ENCODE results near the gene HES3. TPM values are rescaled to one million over a fixed set of nuclear protein-coding genes. Genes with fewer than 3 reads are reported as not detected.

The HES3 gene
- total RNA-seq, 1 donor, result not detected

Other genes with a start within 250 kb of the HES3 start
- gene KCNAB2, start 198.3 kb upstream of the HES3 start, total RNA-seq, result 96.4 TPM
- gene CHD5, start 63.9 kb upstream of the HES3 start, total RNA-seq, result 0.54 TPM
- 68.1 TPM for gene RPL22, start 44.6 kb upstream of the HES3 start, total RNA-seq
- 2.2 TPM for gene RNF207, start 38.1 kb upstream of the HES3 start, total RNA-seq
- 31.2 TPM for gene ICMT, start 8.2 kb upstream of the HES3 start, total RNA-seq
- 0.54 TPM for gene GPR153, start 16.9 kb downstream of the HES3 start, total RNA-seq
- 38.8 TPM for gene ACOT7, start 149.6 kb downstream of the HES3 start, total RNA-seq
- under 0.01 TPM for gene HES2, start 175.7 kb downstream of the HES3 start, total RNA-seq
- 0.27 TPM for gene ESPN, start 180.6 kb downstream of the HES3 start, total RNA-seq
- 7.3 TPM for gene TNFRSF25, start 222.0 kb downstream of the HES3 start, total RNA-seq
- gene PLEKHG5, start 247.5 kb downstream of the HES3 start, total RNA-seq, result 0.54 TPM

Data from hematopoietic multipotent progenitor cell (in vitro differentiated cells).